Thyroid gland (tissue), 4 donors: ENCODE data around the gene PNPLA6.

ENCODE experiments used
- CTCF ChIP-seq, 6 experiments: fragments of 200-600 bp in 3 of 6; fragments of 450-650 bp in 3 of 6; sonication (generic) in 3 of 6; IDR thresholded peaks; one replicate each; pipeline ENCODE4 v1.5.1; 2016 to 2019; ENCODE audit warnings: antibody characterized with exemption in 6 of 6, mild to moderate bottlenecking in 2 of 6, inconsistent platforms in 1 of 6, moderate library complexity in 1 of 6
- POLR2A ChIP-seq, 2 donors: fragments of 450-650 bp; IDR thresholded peaks; one replicate each; pipeline ENCODE4 v1.6.1; 2017; ENCODE audit warnings: antibody characterized with exemption in 2 of 2, mild to moderate bottlenecking in 2 of 2, moderate library complexity in 1 of 2

DNA sequence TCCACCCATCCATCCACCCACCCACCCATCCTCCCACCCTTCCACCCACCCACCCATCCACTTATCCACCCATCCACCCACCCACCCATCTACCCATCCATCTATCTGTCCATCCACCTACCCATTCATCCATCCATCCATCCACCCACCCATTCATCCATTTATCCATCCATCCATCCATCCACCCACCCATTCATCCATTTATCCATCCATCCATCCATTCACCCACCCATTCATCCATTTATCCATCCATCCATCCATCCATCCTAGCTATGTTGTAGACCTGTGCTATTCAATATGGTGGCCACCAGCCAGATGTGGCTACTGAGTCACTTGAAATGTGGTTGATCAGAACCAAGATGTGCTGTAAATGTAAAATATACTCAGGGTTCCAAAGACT lies 65.2 kb downstream of the PNPLA6 start:
- TF ChIP-seq POLR2A (IDR thresholded peaks at IDR 0.05) (no peak), CTCF (IDR thresholded peaks at IDR 0.05) (no peak)
